GM18858 (cell line): Measurements from ENCODE around the gene SLC22A1.
"Not testable (repeated sequence)": the region's sequence is repeated elsewhere in the genome, so short reads cannot be mapped to it uniquely, and the experiment has no call there.

Experiments used
- ATAC-seq: cut with Tn5 transposase; IDR thresholded peaks from one replicate; pipeline ENCODE4 v1.9.1; 2021; ENCODE audit not compliant: unreplicated experiment

SLC22A1 gene

GRCh38 chr6:160093061-160093460 is 28.6 kb upstream of the SLC22A1 start:
- no peak for ATAC-seq

GRCh38 chr6:160093946-160094345 is 27.7 kb upstream of the SLC22A1 start:
- ATAC-seq: no peak

DNA sequence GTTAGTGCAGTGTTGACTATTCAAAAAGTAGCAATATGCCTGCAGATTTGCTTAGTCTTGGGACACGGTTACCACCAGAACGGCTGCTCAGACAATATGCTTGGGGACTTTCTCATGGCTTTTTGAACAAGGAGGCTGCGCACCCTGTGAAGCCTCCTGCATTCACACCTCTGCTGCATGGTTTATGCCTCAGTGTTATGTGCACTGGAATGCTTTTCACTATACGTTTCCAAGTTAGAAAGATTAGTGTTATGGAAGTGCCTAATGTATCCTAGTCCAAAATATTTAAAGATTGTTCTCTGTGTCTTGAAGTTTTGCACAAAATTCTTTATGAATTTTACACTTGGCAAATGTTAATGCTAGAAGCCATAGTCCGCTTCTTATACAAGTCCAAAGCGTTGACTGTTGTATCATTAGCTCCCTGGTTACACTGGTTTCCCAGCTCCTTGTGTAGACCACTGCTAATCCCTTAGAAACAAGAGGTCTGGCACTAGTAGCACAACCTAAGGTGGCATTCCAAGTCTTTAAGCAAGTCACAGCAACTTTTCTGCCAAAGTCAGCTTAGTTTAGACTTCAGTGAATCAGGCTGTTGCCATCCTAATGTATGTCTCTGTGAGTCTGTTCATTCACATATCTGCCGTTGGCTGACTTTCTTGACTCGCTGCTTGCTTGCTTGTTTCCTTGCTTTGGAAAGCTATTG is 26.3 kb upstream of the SLC22A1 start:
- ATAC-seq: no peak

DNA sequence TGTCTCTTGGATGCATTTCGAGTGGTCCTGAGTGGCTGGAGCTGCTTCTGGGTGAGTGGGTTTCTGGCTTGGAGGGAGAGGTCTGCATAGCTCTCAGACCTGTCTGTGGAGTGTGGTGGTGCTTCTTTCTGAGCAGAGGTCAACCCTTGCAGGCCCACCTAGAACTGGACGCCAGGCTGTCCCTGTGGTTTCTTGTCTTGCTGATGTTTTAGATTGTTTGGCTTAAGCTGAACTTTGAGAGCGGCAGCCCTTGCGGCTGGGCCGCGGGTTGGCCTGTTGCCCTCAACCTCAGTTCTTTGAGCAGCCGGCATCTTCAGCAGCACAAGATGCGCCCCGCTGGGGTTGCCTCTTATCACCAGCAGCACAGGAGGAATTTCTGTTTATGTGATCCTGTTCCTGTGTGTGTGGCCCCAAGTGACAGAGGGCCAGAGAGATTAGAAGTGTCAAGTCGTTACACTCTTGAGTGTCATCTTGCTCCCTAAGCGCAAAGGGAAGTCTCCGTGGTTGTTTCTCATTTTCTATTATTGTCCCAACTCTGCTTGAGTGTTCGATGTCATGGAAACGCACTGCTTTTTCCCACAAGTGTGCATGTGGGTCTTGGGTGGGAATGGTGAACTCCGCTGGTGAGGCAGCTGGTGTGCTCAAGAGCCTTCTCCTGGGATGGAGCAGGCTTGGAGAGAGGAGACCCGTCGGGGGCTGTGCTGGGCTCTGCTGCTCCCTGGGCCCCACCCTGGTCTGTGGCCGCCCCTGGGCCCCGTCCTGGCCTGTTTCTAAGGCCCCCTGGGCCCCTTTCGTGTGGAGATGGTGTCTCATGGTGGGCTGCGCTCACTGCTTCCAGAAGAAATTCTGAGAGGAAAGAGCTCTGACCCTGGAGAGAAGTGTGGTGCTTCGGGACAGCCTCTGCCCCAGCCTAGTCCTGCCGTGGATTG is 20.1 kb upstream of the SLC22A1 start:
- no peak for ATAC-seq

DNA sequence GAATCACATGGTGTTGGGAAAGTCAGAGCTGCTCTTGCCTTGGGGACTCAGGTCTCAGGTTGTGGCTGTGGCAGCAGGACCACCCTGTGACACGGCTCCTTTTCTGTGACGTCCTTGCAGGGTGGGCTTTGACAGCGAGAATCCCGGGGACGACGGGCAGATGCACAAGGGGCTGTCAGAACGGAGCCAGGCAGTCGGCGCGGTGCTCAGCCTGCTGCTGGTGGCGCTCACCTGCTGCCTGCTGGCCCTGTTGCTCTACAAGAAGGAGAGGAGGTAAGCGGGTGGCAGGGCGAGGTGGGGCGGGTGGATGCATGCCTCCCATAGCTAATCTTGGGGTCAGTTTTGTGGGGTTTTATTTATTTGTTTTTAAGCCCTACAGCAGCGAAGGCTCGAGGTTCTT is 19.2 kb upstream of the SLC22A1 start:
- no peak for ATAC-seq

GRCh38 chr6:160102956-160103824 is 18.4 kb upstream of the SLC22A1 start:
- ATAC-seq: no peak

GRCh38 chr6:160103825-160104100 is 17.9 kb upstream of the SLC22A1 start:
- no peak for ATAC-seq

DNA sequence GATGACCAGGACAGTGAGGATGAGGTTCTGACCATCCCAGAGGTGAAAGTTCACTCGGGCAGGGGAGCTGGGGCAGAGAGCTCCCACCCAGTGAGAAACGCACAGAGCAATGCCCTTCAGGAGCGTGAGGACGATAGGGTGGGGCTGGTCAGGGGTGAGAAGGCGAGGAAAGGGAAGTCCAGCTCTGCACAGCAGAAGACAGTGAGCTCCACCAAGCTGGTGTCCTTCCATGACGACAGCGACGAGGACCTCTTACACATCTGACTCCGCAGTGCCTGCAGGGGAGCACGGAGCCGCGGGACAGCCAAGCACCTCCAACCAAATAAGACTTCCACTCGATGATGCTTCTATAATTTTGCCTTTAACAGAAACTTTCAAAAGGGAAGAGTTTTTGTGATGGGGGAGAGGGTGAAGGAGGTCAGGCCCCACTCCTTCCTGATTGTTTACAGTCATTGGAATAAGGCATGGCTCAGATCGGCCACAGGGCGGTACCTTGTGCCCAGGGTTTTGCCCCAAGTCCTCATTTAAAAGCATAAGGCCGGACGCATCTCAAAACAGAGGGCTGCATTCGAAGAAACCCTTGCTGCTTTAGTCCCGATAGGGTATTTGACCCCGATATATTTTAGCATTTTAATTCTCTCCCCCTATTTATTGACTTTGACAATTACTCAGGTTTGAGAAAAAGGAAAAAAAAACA is 16.6 kb upstream of the SLC22A1 start:
- no peak for ATAC-seq

GRCh38 chr6:160106010-160106409 is 15.6 kb upstream of the SLC22A1 start:
- ATAC-seq: no peak

DNA sequence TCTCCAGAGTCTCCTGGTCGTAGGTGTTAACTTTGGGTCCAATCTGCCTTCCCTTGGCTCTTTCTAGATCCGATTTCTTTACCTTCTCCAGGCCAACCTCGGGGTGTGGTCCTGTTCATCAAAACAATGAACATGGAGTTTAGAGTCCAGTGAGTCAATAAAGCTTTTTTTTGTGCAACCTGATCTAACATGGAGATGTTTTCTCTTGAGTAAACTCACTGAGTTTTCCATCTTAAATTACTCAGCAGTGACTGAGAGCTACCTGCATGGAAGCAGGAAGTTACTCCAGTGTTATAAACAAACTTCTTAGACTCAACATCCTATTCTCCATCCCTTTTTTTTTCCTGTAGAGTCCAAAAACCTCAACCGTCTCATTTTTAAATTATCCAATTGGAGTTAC is 14.9 kb upstream of the SLC22A1 start:
- ATAC-seq: no peak

GRCh38 chr6:160108077-160108476 is 13.5 kb upstream of the SLC22A1 start:
- no peak for ATAC-seq

DNA sequence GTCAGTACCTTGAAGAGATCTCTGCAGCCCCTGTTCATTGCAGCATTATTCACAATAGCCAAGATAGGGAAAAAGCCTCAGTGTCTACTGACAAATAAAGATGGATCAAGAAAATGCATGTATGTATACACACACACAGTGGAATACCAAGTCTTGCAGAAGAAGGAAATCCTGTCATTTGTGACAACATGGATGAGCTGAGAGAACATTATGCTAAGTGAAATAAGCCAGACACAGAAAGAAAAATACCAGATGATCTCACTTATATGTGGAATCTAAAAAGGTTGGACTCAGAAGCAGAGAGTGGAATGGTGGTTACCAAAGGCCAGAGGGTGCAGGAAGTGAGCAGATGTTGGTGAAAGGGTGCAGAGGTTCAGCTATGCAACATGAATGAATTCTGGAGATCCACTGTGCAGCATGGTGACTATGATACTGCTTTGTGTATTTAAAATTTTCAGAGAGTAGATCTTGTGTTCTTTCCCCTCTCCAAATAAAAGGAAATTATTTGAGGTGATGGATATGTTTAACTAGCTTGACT is 11.0 kb upstream of the SLC22A1 start:
- ATAC-seq: no peak

DNA sequence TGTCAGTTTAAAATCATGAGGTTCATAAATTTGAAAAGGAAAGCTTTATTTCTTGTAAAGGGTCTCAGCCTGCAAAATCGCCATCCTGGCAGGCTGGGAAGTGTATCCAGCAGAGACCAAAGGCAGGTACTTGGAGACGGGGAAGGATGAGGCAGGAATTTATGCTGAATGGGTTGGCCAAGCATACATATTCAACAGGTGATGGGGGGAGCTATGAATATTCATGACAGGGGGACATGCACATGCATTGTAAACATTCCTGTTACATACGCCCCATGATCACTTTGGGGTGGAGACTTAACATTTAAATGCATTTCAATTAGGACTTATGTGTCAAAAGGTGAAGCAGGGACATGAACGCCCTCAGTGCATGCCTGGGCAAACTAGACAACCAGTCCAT is 9.8 kb upstream of the SLC22A1 start:
- ATAC-seq: no peak

GRCh38 chr6:160112628-160113299 is 8.9 kb upstream of the SLC22A1 start:
- ATAC-seq: no peak

DNA sequence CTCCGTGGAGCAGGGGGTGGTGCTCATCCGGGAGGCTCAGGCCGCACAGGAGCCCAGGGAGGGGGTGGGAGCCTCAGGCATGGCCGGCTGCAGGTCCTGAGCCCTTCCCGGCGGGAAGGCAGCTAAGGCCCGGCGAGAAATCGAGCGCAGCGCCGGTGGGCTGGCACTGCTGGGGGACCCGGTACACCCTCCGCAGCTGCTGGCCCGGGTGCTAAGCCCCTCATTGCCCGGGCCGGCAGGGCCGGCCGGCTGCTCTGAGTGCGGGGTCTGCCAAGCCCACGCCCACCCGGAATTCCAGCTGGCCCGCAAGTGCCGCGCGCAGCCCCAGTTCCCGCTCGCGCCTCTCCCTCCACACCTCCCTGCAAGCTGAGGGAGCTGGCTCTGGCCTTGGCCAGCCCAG is 7.1 kb upstream of the SLC22A1 start:
- ATAC-seq: not testable (repeated sequence)

- no peak for ATAC-seq
Measured at GRCh38 chr6:160115421-160115820, 6.2 kb upstream of the SLC22A1 start.

DNA sequence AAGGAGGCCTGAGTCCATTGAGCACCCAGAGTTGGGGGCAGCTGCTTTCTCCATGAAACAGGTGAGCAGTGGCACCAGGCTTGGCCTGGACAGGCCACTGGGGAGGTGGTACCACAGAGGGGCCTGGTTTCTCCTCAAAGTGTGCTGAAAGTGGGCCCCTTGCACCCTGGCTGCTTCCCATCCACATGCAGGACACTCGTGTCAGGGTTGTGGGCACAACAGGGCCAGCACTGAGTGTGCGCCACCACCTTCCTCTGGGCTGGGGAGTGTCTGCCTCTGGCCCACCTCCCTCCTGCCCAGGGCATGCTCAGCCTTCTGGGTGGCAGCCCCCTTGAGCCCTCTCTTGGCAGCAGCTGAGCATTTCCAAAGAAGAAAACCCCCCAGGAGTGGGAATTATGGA is 5.2 kb upstream of the SLC22A1 start:
- ATAC-seq: no peak

DNA sequence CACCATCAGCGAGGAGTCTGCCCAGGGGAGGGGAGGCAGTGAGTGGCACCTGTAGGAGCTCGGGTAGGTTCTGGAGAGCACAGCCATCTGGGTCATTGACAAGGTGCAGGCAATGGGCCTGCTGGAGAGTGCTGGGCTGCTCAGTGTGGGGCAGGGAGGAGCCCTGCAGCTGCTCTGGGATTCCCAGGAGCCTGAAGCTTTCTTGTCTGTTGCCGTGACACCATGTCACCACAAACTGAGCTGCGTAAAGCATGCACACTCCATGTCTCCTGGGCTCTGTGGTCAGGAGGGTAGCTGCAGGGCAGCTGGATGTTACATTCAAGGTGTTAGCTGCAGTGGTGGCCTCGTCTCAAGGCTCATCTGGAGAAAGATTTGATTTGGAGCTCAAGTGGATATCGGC is 4.5 kb upstream of the SLC22A1 start:
- no peak for ATAC-seq

DNA sequence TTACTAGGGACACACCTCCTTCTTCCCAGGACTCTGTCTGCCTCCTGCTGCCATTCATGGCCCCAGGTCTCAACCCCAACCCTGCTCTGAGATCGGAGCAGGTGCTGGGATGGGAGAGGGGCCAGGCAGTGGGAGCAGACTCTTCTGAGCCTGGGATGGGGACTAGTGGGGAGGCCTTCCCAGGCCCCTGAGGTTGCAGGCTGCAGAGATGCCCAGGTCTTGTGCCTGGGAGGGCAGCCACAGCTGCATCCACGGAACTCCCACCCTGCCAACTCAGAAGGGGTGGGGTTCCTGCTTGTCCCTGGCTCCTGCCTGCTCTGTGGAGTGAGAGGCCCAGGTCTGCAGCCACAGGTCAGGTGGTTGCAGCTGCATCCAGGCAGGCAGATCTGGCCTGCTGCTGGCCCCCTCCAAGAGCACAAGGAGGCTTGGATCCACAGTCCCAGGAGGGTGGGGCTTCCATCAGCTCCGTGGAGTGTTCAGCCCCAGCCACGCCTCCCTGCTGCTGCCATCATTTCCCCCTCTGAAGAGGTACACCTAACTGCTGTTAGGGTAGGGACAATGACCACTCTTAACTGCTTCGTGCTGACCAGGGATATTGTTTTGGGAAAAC is 2.9 kb upstream of the SLC22A1 start:
- ATAC-seq: no peak

GRCh38 chr6:160120087-160120486 is 1.5 kb upstream of the SLC22A1 start:
- no peak for ATAC-seq
